ENCODE data around the gene DNAJC7.

Gene DNAJC7

DNA sequence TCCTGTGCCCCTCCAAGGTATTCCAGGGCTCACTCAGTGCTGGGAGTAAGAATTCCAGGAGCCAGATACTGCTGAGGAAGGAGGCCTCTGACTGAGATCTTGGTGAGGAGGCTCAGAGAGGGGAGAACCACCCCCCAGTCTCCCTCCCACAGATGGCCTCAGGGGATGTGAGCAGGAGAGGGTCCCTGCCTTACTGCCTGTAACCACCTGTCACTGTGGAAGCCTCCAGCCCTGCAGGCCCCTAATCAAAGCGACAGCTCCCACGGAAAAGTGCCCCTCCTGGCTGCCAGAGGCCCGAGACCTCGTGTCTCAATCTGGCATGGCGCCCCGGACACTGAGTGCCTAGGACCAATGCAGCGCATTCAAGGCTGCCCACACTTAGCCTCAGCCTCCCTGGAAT, 40.8 kb upstream of the DNAJC7 start:
- no peak for DNase-seq (ENCODE audit: low read depth)
- H3K4me3 ChIP-seq (ENCODE audit: low read depth, low read length): no peak overlapping the region
- TF ChIP-seq, protein P1, sequence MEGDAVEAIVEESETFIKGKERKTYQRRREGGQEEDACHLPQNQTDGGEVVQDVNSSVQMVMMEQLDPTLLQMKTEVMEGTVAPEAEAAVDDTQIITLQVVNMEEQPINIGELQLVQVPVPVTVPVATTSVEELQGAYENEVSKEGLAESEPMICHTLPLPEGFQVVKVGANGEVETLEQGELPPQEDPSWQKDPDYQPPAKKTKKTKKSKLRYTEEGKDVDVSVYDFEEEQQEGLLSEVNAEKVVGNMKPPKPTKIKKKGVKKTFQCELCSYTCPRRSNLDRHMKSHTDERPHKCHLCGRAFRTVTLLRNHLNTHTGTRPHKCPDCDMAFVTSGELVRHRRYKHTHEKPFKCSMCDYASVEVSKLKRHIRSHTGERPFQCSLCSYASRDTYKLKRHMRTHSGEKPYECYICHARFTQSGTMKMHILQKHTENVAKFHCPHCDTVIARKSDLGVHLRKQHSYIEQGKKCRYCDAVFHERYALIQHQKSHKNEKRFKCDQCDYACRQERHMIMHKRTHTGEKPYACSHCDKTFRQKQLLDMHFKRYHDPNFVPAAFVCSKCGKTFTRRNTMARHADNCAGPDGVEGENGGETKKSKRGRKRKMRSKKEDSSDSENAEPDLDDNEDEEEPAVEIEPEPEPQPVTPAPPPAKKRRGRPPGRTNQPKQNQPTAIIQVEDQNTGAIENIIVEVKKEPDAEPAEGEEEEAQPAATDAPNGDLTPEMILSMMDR (IDR thresholded peaks at IDR 0.05; ENCODE audit: low read depth, low read length, missing control alignments): no peak

DNA sequence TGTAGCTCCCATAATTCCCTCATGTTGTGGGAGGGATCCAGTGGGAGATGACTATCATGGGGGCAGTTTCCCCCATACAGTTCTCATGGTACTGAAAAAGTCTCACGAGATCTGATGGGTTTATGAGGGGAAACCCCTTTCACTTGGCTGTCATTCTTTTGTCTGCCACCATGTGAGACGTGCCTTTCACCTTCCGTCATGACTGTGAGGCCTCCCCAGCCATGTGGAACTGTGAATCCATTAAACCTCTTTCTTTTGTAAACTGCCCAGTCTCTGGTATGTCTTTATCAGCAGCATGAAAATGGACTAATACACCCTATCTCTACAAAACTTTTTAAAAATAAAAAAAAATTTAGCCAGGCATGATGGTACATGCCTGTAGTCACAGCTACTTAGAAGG, 39.4 kb upstream of the DNAJC7 start:
- no peak overlapping the region for H3K4me3 ChIP-seq (ENCODE audit: low read depth, low read length)
- TF ChIP-seq, protein P1 (IDR thresholded peaks at IDR 0.05; ENCODE audit: low read depth, low read length, missing control alignments): no peak
- no peak for DNase-seq (ENCODE audit: low read depth)

DNA sequence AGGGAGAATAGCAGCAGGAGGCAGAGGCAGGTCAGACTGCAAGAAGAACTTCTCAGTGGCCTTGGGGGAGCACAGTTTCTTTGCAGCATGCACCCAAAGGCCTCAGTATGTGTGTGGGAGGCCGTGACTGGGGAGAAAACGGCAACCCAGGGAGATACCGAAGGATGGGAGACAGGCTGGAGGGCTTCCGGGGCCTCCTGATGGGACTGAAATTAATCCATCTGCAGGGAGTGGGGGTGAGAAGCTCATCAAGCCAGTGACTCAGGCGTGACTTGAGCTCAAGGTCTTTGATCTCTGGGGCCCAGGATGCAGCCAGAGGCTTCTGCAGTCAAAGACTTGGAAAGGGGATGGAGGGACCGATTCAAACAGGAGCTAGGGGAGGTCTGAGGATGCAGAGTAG, 38.3 kb upstream of the DNAJC7 start:
- TF ChIP-seq, protein P1 (IDR thresholded peaks at IDR 0.05; ENCODE audit: low read depth, low read length, missing control alignments): no peak
- no peak overlapping the region for H3K4me3 ChIP-seq (ENCODE audit: low read depth, low read length)
- DNase-seq (ENCODE audit: low read depth): no peak

DNA sequence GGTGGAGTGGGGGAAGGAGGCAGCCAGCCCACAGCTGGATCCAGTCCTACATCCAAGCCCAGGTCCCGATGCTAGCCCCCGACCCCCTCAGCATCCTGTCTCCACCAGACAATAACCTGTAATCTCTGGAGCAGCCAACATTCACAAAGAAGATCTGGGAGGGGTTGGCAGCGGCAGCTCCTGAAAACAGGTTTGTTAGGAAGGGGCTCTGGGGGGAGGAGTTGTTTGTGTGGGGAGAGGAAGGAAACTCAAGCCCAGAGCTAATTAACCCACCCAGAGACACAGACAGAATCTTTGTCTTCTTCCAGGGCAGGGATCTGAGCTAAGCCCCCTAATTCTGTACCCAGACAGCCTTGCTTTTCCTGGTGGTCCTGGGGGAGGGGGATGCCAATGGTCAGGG, 37.8 kb upstream of the DNAJC7 start:
- no peak overlapping the region for H3K4me3 ChIP-seq (ENCODE audit: low read depth, low read length)
- DNase-seq (ENCODE audit: low read depth): no peak
- TF ChIP-seq, protein P1 (IDR thresholded peaks at IDR 0.05; ENCODE audit: low read depth, low read length, missing control alignments): no peak

DNA sequence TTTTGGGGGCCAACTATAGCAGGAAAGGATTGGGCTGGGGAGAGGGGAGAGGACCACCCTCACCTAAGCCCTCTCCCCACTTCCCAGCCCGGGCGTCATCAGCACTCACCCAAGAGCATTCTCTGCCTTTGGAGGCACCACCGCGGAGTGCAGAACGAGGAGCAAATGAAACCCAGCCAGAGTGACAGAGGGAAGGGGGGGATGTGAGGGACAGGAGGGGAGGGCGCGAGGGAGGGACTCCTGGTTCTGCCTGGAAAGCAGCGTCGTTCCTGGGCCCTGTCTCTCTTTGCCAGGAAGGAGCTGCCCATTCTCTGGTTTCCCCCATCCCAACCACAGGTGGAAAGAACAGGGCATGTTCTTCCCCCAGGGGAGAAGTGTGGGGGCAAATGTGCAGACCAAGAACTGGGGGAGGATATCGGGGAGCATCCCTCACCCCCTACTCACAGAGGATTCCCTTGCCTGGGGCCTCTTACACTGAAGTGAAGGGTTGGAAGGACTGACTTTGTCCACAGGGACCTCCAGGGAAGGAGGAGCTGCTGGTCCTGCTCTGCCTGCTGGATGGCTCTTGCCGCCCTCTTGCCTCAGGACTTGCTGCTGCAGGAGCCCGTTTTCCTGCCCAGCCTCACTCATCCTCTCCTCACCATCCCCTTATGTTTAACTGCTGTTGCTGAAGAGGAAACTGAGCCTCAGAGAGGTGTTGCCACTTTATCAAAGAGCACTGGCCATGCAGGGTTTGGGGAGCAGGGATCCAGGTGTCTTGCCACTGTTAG, 36.7 kb upstream of the DNAJC7 start:
- H3K4me3 ChIP-seq (ENCODE audit: low read depth, low read length): no peak overlapping the region
- DNase-seq (ENCODE audit: low read depth): no peak
- TF ChIP-seq, protein P1 (IDR thresholded peaks at IDR 0.05; ENCODE audit: low read depth, low read length, missing control alignments): no peak

DNA sequence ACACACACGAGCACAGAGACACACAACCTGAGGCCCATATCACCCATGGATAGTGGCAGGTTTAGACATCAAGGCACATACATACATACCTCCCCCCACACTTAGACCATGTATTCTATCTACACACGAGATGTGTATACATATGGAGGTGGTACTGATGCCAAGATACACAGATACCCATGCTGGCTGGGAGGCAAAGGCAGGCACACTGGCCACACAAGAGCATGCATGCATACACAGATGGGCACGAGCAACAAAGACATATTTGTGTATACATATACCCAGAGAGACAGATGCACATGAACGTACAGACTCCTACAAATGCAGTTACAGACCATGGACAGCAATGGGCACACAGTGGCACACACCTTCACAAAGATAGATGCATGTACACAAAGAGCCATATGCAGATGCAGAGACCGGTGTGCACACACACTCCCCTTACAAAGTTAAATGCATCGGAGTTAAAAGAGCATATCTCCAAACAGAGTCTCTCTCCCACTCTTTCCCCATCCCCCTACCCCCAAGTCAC, 35.2 kb upstream of the DNAJC7 start:
- no peak for DNase-seq (ENCODE audit: low read depth)
- TF ChIP-seq, protein P1 (IDR thresholded peaks at IDR 0.05; ENCODE audit: low read depth, low read length, missing control alignments): no peak
- H3K4me3 ChIP-seq (ENCODE audit: low read depth, low read length): no peak overlapping the region

DNA sequence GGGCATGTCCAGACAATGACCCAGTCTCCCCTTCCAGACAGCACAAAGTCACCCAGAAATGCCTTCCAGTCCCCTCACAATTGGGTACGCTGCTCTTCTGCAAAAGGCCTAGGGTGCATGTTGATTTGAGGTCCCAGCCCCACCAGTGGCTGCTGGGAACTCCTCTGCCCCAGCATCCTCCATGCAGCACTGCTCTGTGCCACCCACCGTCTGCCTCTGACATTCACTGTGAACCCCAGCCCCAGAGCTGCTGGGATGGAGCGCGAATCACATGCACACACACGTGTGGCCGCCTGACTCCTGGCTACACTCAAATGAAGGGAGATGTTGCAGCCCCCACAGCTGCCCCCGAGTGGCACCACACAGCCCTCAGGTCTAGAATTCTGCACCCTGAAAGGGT, 34.4 kb upstream of the DNAJC7 start:
- DNase-seq (ENCODE audit: low read depth): no peak
- TF ChIP-seq, protein P1 (IDR thresholded peaks at IDR 0.05; ENCODE audit: low read depth, low read length, missing control alignments): no peak
- H3K4me3 ChIP-seq (ENCODE audit: low read depth, low read length): no peak overlapping the region

Data from GM12864 (cell line).